Stimulated activated CD4-positive, alpha-beta T cell treated with anti-CD3 and anti-CD28 coated beads, Interleukin-15, amount 100 ng/mL, for 48 hours (primary cell): Measurements from ENCODE around the gene R3HDM2.
A peak's percentile ranks its signal among the peaks of the same experiment; 100 is the strongest.
"Not testable (repeated sequence)": the region's sequence is repeated elsewhere in the genome, so short reads cannot be mapped to it uniquely, and the experiment has no call there.

Source experiments
- DNase-seq, 2 donors: peaks; one replicate each; pipeline ENCODE4 v3.0.0-alpha.2; 2020; ENCODE audit warnings: low read depth in 2 of 2

Gene R3HDM2

GRCh38 chr12:57329219-57329618, 101.6 kb downstream of the R3HDM2 start:
- no peak for DNase-seq

DNA sequence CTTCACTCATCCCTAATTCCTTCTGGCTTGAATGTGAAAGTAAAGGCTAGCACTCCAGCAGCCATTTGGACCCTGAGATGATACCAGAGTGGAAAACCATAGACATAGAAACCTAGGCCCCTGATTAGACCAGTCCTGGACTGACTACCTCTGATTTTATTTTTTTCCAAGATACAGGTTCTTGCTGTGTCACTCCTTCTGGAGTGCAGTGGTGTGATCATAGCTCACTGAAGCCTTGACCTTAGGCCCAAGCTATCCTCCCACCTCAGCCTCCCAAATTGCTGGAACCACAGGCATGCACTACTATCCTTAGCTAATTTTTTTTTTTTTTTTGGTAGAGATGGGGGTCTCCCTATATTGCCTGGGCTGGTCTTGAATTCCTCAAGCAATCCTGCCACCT, 105.4 kb downstream of the R3HDM2 start:
- DNase-seq: no peak

- DNase-seq: no peak
Observed at GRCh38 chr12:57323416-57323815, 107.4 kb downstream of the R3HDM2 start.

GRCh38 chr12:57320639-57321038, 110.2 kb downstream of the R3HDM2 start:
- no peak for DNase-seq

DNA sequence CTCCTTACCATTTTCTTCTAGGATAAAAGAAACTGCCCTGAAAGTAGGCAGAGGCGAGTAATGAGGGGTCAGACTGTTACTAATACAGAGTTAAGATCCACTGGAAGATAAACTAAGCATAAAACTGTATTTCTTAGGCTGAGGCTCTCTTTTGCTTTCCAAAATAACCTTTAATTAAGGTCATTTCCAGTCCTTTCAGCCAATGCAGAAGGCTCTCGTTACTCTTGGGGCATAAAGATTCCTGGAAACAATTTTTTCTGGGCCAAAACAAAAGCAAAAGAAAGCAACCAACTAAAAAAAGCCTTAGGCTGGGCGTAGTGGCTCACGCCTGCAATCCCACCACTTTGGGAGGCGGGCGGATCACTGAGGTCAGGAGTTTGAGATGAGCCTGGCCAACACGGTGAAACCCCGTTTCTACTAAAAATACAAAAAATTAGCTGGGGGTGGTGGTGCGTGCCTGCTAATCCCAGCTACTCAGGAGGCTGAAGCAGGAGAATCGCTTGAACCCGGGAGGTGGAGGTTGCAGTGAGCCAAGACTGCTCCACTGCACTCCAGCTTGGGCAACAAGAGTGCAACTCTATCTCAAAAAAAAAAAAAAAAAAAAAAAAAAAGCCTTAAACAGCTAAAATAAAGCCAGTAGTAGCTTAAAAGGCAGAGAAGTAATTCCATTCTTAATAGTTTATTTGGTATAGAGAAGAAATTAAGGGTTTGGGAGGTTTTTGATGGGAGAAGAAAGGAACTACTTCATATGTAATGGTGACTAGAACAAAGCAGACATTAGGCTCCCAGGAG, 111.0 kb downstream of the R3HDM2 start:
- no peak for DNase-seq

DNA sequence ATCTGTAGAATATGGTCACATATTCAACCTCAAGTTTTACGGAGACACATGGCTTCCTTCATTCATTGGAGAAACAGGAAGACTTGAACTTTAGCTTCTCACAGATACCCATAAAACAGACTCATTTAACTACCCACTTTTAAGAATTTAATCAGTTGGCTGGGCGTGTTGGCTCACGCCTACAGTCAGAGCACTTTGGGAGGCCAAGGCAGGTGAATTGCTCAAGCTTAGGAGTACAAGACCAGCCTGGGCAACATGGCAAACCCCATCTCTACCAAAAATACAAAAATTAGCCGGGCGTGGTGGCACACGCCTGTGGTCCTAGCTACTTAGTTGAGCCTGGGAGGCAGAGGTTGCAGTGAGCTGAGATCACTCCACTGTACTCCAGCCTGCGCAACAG, 115.2 kb downstream of the R3HDM2 start:
- DNase-seq: no peak

DNA sequence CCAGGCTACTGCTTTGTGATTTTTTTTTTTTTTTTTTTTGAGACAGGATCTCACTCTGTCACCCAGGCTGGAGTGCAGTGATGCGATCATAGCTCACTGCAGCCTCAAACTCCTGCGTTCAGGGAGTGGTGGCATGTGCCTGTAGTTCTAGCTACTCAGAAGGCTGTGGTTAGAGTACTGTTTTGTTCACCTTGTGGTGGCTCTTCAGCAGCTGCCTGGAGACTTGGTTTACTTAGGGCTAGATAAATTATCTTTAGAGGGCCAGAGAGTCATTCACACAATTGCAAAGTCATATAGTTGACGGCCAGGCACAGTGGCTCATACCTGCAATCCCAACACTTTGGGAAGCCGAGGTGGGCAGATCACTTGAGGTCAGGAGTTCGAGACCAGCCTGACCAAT, 118.6 kb downstream of the R3HDM2 start:
- not testable (repeated sequence) for DNase-seq

DNA sequence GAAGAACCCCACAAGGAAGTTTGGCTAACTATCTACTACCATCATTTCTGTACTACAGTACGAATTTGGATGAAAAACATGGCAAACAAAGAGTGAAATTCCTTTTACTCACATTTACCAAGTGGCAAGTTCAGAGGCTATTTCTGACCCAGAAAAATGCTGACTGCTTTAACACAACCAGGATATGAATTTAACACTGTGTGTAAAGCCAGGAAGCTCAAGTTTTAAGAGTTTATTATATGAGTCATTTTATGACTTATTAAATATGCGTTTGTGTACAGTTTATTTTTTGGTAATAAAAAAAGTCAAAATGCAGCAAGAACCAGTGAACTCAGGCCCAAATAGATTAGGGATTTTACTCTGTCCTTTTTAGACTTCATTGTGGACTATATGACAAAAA, 121.4 kb downstream of the R3HDM2 start:
- DNase-seq: no peak

- DNase-seq: no peak
Observed at GRCh38 chr12:57300961-57301584, 129.8 kb downstream of the R3HDM2 start.

- DNase-seq: no peak
Observed at GRCh38 chr12:57299514-57300016, 131.3 kb downstream of the R3HDM2 start.

GRCh38 chr12:57296291-57296690, 134.6 kb downstream of the R3HDM2 start:
- no peak for DNase-seq

GRCh38 chr12:57282073-57282472, 148.8 kb downstream of the R3HDM2 start:
- DNase-seq: not testable (repeated sequence)

GRCh38 chr12:57280211-57281062, 150.4 kb downstream of the R3HDM2 start:
- DNase-seq: peak; percentile 65 to 72

GRCh38 chr12:57278465-57279381, 152.1 kb downstream of the R3HDM2 start:
- DNase-seq: no peak

DNA sequence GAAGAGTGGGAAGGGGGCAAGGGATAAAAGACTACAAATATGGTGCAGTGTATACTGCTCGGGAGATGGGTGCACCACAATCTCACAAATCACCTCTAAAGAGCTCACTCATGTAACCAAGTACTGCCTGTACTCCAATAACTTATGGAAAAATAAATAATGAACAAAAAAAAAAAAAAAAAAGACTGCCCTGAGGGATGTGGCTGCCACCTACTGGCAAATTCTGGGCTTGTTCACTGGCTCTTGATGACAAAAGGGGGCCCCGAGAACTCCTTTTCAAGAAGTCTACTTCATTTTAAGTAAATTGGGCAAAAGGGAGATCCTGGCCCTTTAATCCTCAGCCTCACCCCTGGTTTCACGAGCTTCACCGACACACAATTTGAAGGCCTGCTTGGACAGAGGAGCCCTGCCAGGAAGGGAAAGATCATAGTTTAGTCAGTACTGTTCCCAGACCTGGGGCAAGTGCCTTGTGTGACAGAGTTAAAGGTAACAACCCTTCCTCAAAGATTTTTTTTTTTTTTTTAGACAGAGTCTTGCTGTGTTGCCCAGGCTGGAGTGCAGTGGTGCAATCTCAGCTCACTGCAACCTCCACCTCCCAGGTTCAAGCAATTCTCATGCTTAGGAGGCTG, 153.8 kb downstream of the R3HDM2 start:
- DNase-seq: peak in 1 of 2 donors; percentile 20

GRCh38 chr12:57276233-57276632, 154.6 kb downstream of the R3HDM2 start:
- not testable (repeated sequence) for DNase-seq

- DNase-seq: no peak
Observed at GRCh38 chr12:57273516-57273915, 157.3 kb downstream of the R3HDM2 start.

DNA sequence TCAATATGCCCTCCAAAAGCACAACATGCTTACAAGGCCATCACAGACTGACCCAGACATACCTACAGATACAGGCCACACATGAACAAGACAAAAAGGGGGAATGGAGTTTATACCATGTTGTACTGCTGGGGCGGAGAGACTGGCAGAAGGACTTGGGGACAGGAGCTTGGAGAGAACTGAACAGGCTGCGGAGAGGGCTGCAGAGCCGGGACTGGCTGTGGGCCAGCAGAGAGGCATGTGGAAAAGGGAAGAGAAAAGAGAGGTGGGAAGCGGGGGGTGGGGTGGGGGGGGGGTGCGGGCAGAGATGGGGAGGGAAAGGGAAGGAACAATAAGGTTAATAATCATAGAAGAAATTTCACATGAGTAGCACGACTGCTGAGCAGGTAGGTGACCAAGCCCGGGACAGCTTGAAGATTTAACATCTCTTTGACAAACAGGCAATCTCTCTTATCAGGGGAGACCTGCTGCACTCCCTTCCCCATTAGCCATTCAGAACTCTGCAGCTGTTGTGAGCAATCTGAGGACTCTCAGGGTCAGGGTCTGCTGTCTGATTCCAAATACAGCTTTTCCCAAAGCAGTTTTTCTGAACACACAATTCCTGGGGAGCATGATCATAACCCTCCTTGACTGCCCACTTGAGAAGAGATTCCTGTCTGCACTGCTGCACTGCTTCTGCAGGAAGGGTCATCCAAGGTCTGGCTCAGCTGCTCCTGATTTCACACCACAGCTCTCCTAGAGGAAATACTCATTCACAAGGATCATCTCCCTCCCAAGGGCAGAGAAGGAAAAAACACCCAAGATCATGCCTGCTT, 158.3 kb downstream of the R3HDM2 start:
- DNase-seq: no peak

- no peak for DNase-seq
Observed at GRCh38 chr12:57270966-57271470, 159.8 kb downstream of the R3HDM2 start.

GRCh38 chr12:57268264-57268663, 162.6 kb downstream of the R3HDM2 start:
- peak in 1 of 2 donors; percentile 31 for DNase-seq
